Stimulated activated naive CD8-positive, alpha-beta T cell treated with anti-CD3 and anti-CD28 coated beads, Interleukin-15, Interleukin-2, amounts not matched to agents 100 U/mL and 50 U/mL, for 24 hours (primary cell): ENCODE measurements around the gene PPP1R12B.
"Not testable (repeated sequence)": the region's sequence is repeated elsewhere in the genome, so short reads cannot be mapped to it uniquely, and the experiment has no call there.

Source experiments
- ATAC-seq: fragments of 150-1000 bp; cut with Tn5 transposase; one replicate; pipeline ENCODE4 v1.10.0; 2021
- DNase-seq: peaks from one replicate; pipeline ENCODE4 v3.0.0; 2021

The PPP1R12B gene

GRCh38 chr1:202631076-202631923 lies 282.8 kb downstream of the PPP1R12B start:
- DNase-seq = no peak
- ATAC-seq = no peak

GRCh38 chr1:202632241-202632640 lies 283.7 kb downstream of the PPP1R12B start:
- ATAC-seq (no peak), DNase-seq (no peak)

GRCh38 chr1:202636171-202636570 lies 287.7 kb downstream of the PPP1R12B start:
- DNase-seq, ATAC-seq: not testable (repeated sequence)

DNA sequence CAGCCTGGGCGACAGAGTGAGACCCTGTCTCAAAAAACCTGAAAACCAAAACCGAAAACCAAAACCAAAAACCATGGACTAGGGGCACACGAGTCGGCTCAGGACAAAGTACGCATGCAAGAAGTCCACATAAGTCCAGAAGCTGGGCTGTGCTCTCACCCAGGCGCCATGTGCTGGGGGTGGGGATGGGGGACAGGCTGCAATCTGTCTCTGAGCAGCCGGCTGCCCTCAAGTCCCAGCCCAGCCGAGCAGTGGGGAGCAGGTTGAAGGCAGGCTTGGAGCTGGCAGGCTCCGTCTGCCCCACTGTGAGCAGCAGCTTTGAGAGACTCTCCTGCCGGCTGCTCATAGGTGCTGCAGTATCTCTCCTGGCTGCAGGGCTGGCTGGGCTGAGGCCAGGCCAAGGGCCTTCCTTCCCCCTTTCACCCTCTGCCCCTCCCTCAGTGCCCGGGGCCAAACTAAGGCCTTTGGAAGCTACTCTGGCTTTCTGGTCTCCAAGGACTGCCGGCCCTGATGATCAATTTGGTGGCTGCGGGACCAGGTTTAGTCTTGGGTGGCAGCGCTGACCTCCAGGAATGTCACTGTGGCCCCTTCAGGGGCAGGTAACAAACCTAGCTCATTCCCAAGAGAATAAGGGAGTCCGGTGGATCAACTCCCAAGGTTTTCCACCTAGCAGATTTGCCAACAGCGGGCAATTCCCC lies 289.0 kb downstream of the PPP1R12B start:
- not testable (repeated sequence) for DNase-seq, ATAC-seq

DNA sequence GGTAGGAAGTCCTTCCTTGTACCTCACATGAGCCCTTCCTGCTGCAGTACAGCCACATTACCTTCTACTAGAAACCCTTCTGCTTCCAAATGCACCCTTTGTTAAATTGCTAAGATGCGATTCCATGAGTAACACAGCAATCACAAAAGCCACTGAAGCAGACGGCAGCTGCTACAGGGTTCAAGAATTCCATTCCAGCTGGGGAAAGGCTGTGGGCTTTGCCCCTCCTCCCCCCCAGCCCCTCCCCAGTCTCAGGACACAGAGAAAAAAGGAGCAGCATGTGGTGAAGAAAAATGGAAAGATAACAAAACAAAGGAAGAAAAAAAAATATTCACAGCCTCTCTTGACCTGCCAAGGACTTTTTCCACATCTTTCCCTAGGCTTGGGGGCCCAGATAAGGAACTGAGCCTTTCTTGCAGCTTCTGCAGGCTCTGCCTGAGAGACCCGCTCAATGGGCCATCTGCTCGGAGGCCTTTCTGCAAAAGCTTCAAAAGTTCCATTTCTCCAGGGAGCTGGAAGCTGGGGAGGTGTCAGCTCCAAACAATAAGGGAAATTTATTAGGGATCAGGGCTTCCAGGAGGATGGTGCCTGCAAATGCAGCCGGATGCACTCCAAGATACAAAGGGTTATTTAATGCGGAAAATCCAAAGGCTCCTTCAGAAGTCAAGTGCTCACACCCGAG lies 289.7 kb downstream of the PPP1R12B start:
- DNase-seq (no peak), ATAC-seq (no peak)

GRCh38 chr1:202638701-202639305 lies 290.3 kb downstream of the PPP1R12B start:
- not testable (repeated sequence) for DNase-seq, ATAC-seq

DNA sequence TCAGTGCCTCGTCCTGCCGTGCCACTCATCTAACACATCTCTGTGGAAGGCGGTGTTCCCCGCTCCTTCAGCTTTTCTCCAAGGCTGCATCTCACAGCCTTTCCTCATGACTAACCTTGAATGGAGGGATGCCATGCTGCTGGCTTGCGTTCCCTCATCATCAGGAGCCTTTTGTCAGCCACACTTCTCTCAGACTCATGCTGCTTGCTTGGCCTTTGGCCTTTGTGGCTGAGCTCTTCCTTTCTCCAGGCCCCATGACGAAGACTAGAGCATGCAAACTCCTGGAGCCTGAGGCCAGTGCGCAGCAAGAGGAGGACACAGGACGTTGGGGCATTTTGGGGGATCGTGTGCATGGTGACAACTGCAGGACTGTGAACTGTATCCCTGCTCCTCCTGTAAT lies 291.0 kb downstream of the PPP1R12B start:
- no peak for ATAC-seq

GRCh38 chr1:202642212-202642611 lies 293.7 kb downstream of the PPP1R12B start:
- ATAC-seq (no peak), DNase-seq (no peak)

More for the DNA sequence above, 291.0 kb downstream of the PPP1R12B start:
- no peak for DNase-seq
